Measurements from ENCODE around the gene PRDM2. TPM values are rescaled to one million over a fixed set of nuclear protein-coding genes. Genes with fewer than 3 reads are reported as not detected.

PRDM2 gene
- polyA plus RNA-seq, 1 donor (not counting 4 experiments of a cell fraction or from before 2014, with no cell fraction given) = 13.8 TPM

- no peak for FAIRE-seq
- Histone ChIP-seq H3K79me2 (ENCODE audit: control insufficient read depth, insufficient read depth, low read length) (no peaks in the 10 kb centered on the region), H3K27me3 (ENCODE audit: control insufficient read depth, extremely low read depth, insufficient read depth, low read length) (no peaks in the 10 kb centered on the region), H2AFZ (ENCODE audit: control insufficient read depth, low read length) (no peak overlapping the region), H3K9me1 (ENCODE audit: control insufficient read depth, extremely low read depth, insufficient read depth, low read length) (peaks cover 4% of the 10 kb centered on the region), H3K9me3 (ENCODE audit: control insufficient read depth, low read depth, low read length) (no peaks in the 10 kb centered on the region), H3K4me3 (ENCODE audit: control insufficient read depth in 2 of 3, extremely low read depth in 1 of 3, insufficient read depth in 2 of 3, low read depth in 1 of 3, low read length in 3 of 3) (no peak overlapping the region), H3K27ac (ENCODE audit: control insufficient read depth, insufficient read depth, low read length) (no peak overlapping the region), H3K36me3 (ENCODE audit: control insufficient read depth in 2 of 2, extremely low read depth in 1 of 2, insufficient read depth in 2 of 2, low read length in 2 of 2) (peaks cover 0 to 1% of the 10 kb centered on the region in 2 experiments), H3K9ac (ENCODE audit: control insufficient read depth, extremely low read depth, insufficient read depth, low read length) (no peak overlapping the region), H3K4me1 (ENCODE audit: control insufficient read depth, extremely low read depth, insufficient read depth, low read length) (peaks cover 28% of the 10 kb centered on the region), H4K20me1 (ENCODE audit: control insufficient read depth, extremely low read depth, insufficient read depth, low read length) (no peaks in the 10 kb centered on the region), H3K4me2 (ENCODE audit: control insufficient read depth, extremely low read depth, insufficient read depth, low read depth, low read length) (no peak overlapping the region)
- dilution Hi-C loops (cut with MboI; ENCODE audit: extremely low pct_ligation_motif_present, low sequenced_read_pairs) = no loop called here
- DNase-seq (ENCODE audit: low read depth, low spot score) = no peak
- no peak for TF ChIP-seq CTCF (optimal IDR thresholded peaks at IDR 0.05 in 1 of 3, IDR thresholded peaks at IDR 0.05 in 1 of 3, conservative IDR thresholded peaks at IDR 0.05 in 1 of 3; ENCODE audit: extremely low read depth in 1 of 3, insufficient read depth in 2 of 3, low read length in 3 of 3)
- no peak for TF ChIP-seq EZH2 (IDR thresholded peaks at IDR 0.05; ENCODE audit: low read length)
Observed at GRCh38 chr1:13799502-13800283, 99.7 kb downstream of the PRDM2 start.

- DNase-seq (ENCODE audit: low read depth, low spot score) = peak; percentile 79
Observed at GRCh38 chr1:13801232-13801631, 101.2 kb downstream of the PRDM2 start.

More at GRCh38 chr1:13801232-13801631, 101.2 kb downstream of the PRDM2 start:
- H3K4me3 ChIP-seq (ENCODE audit: control insufficient read depth in 2 of 3, extremely low read depth in 1 of 3, insufficient read depth in 2 of 3, low read depth in 1 of 3, low read length in 3 of 3) = peak overlapping the region in 1 of 3 experiments; percentile 15
- H4K20me1 ChIP-seq (ENCODE audit: control insufficient read depth, extremely low read depth, insufficient read depth, low read length) = no peaks in the 10 kb centered on the region
- dilution Hi-C loops (cut with MboI; ENCODE audit: extremely low pct_ligation_motif_present, low sequenced_read_pairs) = no loop called here
- H3K4me1 ChIP-seq (ENCODE audit: control insufficient read depth, extremely low read depth, insufficient read depth, low read length) = peaks cover 28% of the 10 kb centered on the region
- H3K79me2 ChIP-seq (ENCODE audit: control insufficient read depth, insufficient read depth, low read length) = no peaks in the 10 kb centered on the region
- H3K27ac ChIP-seq (ENCODE audit: control insufficient read depth, insufficient read depth, low read length) = peak overlapping the region; percentile 63
- peak overlapping the region; percentile 55 for H3K9ac ChIP-seq (ENCODE audit: control insufficient read depth, extremely low read depth, insufficient read depth, low read length)
- H3K4me2 ChIP-seq (ENCODE audit: control insufficient read depth, extremely low read depth, insufficient read depth, low read depth, low read length) = peak overlapping the region; percentile 62
- peak; percentile 97 for FAIRE-seq
- H2AFZ ChIP-seq (ENCODE audit: control insufficient read depth, low read length) = no peak overlapping the region
- H3K27me3 ChIP-seq (ENCODE audit: control insufficient read depth, extremely low read depth, insufficient read depth, low read length) = no peaks in the 10 kb centered on the region
- TF ChIP-seq EZH2 (IDR thresholded peaks at IDR 0.05; ENCODE audit: low read length) (no peak), CTCF (optimal IDR thresholded peaks at IDR 0.05 in 1 of 3, IDR thresholded peaks at IDR 0.05 in 1 of 3, conservative IDR thresholded peaks at IDR 0.05 in 1 of 3; ENCODE audit: extremely low read depth in 1 of 3, insufficient read depth in 2 of 3, low read length in 3 of 3) (no peak)
- H3K9me1 ChIP-seq (ENCODE audit: control insufficient read depth, extremely low read depth, insufficient read depth, low read length) = peaks cover 4% of the 10 kb centered on the region
- no peaks in the 10 kb centered on the region for H3K9me3 ChIP-seq (ENCODE audit: control insufficient read depth, low read depth, low read length)
- peaks cover 0 to under 1% of the 10 kb centered on the region in 2 experiments for H3K36me3 ChIP-seq (ENCODE audit: control insufficient read depth in 2 of 2, extremely low read depth in 1 of 2, insufficient read depth in 2 of 2, low read length in 2 of 2)

Measured in keratinocyte (primary cell).